Stimulated activated CD4-positive, alpha-beta T cell treated with anti-CD3 and anti-CD28 coated beads, Interleukin-1b, Interleukin-23, amount 100 ng/mL, for 1 hour (primary cell): ENCODE data around the gene LTA.
"Not testable (repeated sequence)": the region's sequence is repeated elsewhere in the genome, so short reads cannot be mapped to it uniquely, and the experiment has no call there.

Source experiments
- DNase-seq, 2 donors: peaks; one replicate each; pipeline ENCODE4 v3.0.0-alpha.2; 2020; ENCODE audit warnings: low read depth in 2 of 2

The LTA gene

DNA sequence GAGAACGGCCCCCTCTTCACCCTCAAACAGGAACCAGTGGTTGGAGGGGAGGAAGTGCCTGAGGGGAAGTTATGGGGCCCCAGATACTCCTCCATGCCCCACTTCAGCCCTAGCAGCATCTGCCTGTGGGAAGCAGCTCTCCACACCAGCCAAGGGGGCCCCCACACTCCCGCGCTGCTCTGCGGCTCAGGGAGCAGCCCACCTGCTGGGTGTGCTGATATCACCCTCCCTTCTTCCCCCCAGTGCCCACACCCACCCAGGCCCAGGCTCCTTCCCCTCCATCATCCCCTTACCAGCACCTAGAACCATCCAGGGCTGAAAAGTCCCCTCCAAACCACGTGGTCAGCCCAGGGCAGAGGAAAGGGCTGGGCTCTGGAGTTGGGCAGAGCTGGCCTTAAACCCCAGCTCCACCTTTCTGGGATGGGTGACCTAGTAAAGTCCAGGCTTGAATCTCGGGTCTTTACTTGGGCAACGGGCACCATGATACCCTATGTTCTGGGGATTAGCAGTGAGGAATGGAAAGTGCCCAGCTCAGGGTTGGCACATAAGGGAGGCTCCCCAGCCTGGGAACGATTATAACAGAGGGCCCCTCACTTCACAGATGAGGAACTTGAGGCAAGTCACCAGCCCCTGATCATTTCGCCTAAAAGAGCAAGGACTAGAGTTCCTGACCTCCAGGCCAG, 14.7 kb downstream of the LTA start:
- no peak for DNase-seq

DNA sequence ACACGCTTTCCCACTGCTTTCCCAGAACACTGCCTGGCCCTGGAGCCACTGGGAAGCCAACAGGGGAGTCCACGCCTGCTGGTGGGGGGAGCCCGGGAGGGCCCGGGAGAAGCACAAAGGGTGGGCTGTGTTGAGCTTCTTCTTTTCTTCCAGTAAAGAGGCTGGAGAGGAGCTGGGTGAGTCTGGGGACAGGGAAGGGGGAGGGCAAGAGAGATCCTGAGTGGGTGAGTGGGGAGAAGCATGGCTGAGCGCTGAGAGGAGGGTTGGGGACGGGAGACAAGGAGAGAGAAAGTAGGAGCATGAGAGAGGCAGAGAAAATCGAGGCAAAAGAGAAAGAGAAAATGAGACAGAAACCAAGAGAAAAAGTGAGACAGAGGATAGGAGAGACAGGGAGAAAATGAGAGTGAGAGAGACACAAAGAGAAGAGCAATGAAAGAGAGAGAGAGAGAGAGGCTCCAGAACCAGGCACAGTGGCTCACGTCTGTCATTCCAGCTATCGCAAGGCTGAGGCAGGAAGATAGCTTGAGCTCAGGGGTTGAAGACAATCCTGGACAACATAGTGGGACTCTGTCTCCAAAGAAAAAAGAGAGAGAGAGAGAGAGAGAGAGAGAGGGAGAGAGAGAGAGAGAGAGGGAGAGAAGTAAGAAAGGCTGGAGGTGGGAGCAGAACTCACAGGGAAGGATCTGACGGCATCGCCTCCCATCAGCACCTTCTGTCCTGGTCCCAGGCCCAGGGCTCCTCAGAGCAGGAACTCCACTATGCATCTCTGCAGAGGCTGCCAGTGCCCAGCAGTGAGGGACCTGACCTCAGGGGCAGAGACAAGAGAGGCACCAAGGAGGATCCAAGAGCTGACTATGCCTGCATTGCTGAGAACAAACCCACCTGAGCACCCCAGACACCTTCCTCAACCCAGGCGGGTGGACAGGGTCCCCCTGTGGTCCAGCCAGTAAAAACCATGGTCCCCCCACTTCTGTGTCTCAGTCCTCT, 16.0 kb downstream of the LTA start:
- DNase-seq: no peak

DNA sequence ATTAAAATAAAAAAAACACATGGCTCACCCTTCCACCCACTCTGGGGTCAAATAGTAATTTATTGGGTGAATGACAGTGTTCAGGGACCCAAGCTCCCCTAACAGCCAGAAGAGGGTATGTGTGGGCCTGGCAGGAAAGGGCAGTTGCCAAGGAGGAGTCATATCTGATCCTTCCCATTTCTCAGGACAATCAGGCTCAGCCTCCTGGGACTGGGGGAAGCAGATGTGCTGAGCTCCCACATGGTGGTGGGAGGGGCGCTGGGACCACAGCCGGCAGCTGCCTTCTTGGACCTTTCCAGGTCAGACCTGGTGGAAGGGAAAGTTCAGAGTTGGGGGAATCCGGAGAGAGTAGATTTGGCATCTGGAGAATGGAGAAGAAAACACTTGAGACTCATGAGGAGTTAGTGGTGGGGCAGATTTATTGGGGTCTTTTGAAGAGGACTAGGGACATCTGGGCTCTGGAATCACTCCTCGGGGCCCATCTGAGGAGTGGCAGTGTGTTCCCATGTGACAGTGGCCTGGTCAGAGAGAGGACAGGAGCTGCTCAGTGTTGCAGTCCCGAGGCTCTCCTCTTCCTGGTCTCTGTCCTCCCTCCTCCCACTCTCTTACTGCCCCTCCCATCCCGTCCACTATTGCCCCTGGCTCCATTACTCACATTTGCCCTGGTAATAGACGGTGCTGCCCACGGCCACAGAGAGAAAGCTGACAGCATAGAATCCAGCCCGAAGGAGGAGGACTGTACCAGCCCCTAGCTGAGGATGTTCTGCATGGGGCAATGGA, 17.0 kb downstream of the LTA start:
- DNase-seq: no peak

DNA sequence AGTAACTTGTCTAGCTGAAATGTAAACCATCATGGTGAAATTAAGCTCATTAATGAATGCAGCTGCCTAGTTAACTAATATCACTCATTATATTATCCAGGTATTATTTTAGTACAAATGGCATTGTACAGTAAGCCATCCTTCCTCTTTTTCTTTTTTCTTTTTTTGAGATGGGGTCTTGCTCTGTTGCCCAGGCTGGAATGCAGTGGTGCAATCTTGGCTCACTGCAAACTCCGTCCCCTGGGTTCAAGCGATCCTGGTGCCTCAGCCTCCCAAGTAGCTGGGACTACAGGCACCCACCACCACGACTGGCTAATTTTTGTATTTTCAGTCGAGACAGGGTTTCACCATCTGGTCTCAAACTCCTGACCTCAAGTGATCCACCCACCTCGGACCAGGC, 18.6 kb downstream of the LTA start:
- not testable (repeated sequence) for DNase-seq

DNA sequence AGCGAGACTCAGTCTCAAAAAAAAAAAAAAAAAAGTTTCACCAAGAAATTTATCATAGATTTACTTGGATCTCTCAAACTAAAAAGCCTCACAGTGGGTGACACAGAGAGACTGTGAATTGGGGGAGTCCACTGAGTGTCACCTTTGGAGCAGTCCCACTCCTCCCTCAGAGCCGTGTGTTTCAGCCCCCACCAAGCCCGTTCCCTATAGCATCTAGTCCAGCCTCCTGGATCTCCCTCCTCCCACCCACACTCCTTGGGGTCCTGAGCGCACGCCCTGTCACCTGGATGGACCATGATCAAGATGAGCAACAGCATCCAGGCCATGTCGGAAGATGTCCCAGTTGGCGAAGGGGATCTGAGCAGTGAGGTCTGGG, 20.3 kb downstream of the LTA start:
- no peak for DNase-seq

DNA sequence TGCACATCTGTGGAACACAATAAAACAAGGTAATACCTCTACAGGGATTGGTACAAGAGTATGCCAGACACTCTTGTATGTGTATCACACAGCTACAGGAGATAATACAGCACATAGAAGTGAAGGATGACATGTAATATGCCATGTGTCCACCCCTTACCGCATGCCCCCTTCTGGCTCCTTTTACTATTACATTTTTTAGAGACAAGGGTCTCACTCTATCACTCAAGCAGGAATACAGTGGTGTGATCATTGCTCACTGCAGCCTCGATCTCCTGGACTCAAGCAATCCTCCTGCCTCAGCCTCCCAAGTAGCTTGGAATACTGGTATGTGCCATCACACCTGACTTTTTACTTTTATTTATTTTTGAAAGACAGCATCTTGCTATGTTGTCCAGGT, 24.9 kb downstream of the LTA start:
- DNase-seq: no peak

DNA sequence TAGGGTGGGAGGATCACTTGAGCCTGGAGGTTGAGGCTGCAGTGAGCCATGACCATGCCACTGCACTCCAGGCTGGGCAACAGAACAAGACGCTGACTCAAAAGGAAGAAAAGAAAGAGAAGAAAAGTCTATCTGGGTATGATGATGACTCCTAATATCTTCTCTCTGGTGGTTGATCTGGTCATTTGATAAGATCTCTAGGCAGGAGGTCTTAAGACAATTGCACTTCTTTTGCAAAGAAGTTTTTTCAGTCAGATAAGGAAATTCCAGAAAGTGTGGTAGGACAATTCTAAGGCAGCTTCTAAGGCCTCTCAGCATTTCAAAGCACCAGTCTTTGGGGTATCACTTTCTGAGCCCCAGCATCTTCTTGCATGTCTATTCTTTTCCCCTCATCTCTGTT, 35.2 kb downstream of the LTA start:
- DNase-seq: no peak

DNA sequence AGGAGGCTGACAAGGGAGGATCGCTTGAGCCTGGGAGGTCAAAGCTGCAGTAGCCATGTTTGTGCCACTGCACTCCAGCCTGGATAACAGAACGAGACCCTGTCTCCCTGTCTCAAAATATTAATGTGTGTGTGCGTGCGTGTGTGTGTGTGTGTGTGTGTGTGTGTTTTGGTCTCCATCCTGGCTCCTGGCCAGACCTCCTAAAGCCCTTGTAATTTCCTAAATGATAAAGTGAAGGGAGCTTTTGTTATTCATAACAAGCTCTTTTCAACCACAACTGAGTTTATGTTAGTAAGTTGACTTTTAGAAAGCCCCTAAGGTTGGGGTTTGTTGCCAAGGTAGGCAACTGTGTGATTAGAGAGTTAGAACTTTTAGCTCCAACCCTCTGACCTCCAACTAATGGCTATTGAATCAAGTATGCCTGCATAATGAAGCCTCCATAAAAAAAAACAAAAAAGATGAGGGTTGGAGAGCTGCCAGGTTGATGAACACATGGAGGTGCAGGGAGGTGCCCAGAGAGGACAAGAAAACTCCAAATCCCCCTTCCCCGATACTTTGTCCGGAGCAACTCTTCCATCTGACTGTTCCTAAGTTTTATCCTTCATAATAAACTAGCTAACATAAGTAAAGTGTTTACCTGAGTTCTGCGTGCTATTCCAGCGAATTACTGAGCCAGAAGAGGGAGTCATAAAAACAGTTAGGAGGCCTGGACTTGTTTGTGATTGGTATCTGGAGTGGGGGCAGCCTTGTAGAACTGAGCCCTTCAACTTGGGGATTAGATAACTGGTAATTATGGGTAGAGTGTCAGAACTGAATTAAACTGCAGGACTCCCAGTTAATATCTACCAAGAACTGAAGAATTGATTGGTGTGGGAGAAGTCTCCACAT, 37.7 kb downstream of the LTA start:
- DNase-seq: no peak

DNA sequence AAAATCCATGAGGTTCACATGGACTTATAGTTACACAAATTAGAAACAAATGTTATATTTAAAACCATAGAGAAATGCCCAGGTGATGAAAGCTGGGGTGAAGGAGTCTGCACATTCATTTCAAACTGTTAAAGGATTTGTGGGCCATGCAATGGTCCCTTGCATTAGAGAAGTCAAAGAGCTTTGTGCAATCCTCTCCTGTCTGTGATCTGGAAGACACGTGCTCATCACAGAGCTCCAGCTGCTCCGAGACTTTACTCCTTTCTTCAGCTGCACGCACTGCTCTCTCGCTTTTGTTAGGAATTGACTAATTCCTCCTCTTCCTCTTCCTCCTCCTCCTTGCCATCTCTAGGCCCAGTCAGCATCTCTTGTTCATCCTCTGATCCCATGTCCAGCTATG, 38.9 kb downstream of the LTA start:
- no peak for DNase-seq

DNA sequence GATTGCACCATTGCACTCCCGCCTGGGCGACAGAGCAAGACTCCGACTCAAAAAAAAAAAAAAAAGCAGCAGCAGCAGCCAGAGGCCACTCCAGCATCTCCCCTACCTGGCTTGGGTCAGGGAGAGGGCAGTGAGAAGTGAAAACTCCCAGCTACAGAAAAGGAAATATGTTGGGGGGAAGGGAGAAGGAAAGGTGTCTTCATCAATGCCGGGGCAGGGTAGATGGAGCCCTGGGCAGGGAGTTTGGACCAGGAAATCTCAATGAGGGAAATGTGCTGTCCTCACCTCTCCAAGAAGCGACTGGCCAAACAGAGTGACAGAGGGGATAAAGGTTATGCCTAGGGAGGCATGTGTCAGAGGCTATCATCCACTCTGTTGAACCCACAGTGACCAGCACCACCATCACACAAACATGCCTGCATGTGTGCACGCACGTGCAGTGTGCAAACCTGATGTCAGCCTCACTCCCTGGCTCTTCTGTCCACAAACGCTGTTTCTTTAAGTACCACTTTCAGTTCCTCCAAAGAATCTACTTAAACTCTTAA, 42.1 kb downstream of the LTA start:
- no peak for DNase-seq

DNA sequence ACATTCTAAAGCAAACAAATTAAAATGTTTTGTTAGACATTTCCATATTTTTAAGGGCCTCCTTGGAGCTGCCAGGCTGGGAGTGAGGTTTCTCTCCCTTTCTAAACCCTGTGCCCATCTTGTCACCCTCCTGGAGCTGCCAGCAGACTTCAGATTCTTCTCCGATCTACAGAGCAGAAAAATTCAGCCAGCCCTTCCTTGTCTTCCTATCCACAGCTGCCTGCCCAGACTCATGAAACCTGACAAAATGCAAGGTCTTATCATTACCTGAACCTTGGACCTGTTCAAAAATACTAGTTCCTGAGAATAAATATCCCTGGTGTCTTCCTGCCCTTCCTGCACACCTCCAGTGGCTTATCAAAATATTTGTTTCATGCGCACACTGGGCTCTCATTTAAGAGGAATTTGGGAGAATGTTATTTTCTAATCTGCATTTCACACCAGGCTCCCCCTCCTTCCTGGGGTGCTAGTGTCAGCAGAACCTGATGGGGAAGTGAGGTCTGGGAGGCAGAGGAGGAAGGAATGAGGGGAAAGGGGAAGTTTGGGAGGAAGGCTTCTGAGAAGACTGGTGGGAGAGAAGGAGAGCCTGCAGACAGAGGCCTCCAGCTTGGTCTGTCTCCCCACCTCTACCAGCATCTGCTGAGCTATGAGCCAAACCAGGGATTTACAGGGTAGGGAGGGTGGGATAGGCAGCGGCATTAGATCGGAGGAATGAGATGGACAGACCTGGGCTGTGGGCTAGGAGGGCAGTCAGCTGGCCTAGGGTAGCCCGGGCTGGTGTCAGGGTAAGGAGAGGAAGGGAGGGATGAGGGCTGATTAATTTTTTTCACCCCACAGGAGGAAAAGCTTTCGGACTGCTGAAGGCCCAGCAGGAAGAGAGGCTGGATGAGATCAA, 42.8 kb downstream of the LTA start, which contains the start of gene AIF1:
TSS of gene AIF1 (plus strand) at position 551 of the 895 bp plus-strand sequence. CDS start at position 647, 96 bp downstream.
- no peak for DNase-seq

DNA sequence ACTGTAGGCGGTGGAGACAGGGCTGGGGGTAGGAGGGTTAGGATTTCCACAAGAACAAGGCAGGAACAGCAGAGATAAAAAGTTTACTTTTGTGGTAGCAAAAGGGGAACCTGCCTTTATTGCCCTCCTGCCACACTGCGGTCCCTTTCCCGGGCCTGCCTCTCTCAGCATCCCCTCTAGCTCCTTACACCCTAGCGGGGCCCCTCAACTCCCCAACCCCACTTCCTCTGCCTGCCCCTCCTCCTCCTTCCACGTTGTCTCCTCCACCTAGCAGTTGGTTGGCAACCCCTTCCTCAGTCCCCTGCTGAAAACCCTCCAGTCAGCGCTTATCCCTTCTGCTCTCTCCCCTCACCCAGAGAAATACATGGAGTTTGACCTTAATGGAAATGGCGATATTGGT, 43.7 kb downstream of the LTA start:
- DNase-seq: no peak

DNA sequence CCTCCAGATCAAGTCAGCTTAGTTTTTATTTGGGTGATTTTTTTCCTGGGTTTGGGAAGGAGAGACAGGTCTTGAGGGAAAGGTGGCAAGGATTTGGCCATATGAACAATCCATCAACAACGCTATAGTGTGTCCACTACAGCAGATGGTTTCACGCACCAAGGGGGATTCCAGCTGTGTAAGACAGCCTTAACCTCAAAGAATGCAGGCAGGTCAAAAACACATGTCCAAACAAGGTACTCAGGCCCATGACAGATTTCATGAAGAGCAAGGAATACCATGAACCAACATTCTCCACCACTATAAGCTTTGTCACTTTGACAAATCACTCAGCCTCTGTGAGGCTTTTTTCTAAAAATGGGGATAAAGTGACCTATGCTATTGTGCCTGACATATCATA, 44.9 kb downstream of the LTA start:
- DNase-seq: no peak

DNA sequence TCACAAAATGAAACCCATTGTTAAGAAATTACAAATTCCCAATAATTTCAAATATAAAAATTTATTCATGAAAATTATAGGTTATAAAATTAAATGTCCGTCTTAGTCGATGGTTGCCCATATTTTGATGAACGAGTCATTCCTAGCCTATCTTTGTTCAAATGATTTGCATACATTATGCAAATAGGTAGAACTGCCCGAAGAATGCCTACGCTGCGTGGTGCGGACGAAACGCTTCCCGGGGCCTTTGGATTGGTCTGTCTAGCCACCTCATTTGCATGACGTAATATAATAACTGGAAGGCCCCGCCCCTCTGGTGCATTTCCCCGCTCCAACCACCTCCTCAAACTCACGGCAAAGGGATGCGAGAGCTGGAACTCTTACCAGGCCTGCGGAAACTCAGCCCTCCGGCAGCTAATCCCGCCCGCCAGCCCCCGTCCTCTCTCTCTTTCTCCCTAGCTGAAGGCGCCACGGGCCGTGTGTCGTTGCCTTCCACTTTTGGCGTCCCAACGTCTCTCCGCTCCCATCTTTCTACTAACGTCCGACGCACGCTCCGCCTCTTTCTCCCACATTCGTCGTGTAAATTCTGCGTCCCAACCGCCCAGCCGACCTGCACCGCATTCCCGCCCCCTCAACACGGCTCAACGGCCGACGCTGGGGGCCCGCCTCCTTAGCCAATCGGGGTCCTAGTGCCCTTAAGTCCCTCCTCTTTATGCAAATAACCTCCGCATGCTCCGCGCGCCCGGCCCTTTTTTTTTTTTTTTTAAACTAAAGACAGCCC, 47.9 kb downstream of the LTA start:
- DNase-seq: peak; percentile 80 to 95

DNA sequence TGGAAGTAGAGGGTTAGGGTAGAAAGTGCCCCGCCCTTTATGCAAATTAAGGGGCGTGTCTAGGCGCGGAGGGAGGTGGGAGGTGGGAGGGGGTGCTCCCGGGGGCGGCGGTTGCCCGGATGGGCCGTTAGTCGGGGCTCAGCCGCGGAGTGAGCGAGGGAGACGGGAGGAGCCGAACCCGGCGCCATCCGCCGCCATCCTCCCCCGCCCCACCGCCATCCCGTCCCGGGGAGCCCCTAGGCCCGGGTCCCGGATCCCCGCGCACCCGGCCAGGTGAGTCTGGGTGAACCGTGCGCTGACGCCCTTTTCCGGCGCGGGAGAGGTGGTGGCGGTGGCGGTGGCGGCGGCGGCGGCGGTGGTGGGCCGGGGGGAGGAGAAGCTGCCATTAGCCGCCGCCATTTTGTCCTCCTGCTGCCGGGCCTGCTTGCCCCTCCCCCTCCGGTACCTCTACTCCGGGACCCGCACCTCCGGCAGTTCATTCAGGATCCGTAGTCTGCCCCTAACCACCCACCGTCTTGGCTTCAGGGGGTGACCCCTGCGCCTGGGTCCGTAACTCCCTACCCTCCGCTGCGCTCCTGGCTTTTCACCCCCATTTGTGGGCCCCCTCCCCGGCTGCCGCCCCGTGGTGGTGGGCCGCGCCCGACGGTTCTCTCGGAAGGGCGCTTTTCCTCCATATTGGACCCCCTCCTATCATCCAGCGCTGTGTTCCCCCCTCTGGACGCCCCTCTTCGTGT, 48.7 kb downstream of the LTA start, which contains the start of gene PRRC2A:
TSS of gene PRRC2A (plus strand) at position 130 of the 734 bp plus-strand sequence. CDS start 2,075 bp downstream, outside the sequence.
- peak in 1 of 2 donors; percentile 94 for DNase-seq

DNA sequence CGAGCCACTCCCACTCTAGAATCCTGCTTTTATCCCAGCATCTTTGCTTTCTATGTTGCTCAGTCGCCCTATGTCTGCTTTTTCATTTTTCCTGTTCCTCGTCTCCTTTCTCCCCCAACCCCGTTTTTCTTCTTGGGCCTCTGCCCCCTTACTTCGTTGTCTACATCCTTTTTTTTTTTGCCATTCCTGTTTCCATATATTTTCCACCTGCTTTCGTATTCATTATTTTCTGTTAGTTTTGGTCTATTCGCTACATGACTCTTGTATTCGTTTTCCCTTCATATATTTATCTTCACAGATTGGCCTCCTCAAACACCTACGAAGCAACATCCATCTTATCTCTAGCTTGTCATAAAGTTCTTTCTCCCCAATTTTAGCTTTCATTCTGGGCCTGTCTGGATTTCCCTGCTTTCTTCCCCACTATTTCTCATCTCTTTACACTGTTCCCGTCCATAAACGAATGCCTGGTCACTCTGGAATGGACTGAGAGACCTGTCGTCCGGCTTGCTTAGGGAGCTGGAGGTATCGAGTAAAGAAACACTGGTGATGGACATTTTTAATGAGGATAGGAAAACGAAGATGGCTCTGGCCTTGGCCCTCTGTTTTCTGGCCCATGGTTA, 49.3 kb downstream of the LTA start:
- no peak for DNase-seq

DNA sequence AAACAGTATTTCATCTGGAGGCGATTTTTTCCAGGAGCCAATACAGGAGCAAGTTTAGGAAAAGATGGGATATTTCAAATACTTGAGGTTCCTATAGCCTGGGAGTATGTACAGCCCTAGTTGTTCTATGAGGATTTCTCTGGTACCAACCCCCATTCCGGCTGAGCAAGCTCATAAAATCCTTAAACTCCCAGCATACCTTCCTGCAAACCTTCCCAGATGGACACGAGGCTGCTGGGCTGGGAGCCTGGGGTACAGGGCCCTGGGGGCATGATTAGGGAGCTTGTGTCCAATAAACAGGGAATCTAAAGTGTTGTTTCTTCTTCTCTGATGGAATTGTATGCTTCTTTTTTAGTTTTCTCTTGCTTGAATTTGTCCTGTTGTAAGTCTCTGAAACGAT, 49.9 kb downstream of the LTA start:
- no peak for DNase-seq

DNA sequence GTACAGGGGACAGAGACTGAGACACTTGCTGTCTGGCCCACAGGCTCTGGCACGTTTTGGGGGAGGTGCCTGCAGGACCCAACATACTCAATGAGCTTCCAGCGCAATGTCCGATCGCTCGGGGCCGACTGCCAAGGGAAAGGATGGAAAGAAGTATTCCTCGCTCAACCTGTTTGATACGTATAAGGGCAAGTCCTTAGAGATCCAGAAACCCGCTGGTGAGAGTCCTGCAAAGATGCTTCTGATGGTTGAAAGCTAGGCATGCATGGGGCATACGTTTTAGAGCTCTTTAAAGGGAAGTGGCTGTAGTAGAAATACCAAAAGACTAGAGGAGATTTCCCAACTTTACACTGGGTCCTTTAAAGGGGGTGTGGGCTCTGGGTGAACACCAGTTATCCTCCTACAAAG, 50.6 kb downstream of the LTA start:
- DNase-seq: no peak
